COR-L47 (cell line): ENCODE results near the gene DNAJC3.
"Not testable (repeated sequence)": the region's sequence is repeated elsewhere in the genome, so short reads cannot be mapped to it uniquely, and the experiment has no call there.

Experiments used
- DNase-seq: peaks from one replicate; lab custom pipeline; 2025; lab: John Stamatoyannopoulos, UW

The DNAJC3 gene

DNA sequence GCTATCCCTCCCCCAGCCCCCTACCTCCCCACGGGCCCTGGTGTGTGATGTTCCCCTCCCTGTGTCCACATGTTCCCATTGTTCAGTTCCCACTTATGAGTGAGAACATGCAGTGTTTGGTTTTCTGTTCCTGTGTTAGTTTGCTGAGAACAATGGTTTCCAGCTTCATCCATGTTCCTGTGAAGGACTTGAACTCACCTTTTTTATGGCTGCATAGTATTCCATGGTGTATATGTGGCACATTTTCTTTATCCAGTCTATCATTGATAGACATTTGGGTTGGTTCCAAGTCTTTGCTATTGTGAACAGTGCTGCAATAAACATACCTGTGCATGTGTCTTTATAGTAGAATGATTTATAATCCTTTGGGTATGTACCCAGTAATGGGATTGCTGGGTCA, 105.0 kb downstream of the DNAJC3 start:
- not testable (repeated sequence) for DNase-seq

DNA sequence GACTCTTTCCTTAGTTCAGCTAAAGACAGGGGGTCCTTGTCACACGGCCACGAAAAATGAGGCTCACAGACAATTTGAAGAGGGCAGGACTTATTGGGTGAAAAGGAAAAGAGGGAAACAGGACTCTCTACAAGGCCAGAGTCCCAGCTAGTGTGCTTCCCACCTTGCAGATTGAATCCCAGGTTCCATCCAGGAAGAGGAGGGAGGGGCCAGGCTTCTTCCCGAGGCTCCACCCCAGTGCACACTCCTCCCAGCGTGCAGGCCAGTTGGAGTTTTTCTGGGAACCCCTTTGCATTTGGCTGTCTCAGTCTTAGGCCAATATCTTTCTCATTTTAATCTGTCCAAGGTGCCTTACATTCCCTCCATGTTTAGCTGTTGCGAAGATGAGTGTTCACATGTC, 106.8 kb downstream of the DNAJC3 start:
- no peak for DNase-seq

DNA sequence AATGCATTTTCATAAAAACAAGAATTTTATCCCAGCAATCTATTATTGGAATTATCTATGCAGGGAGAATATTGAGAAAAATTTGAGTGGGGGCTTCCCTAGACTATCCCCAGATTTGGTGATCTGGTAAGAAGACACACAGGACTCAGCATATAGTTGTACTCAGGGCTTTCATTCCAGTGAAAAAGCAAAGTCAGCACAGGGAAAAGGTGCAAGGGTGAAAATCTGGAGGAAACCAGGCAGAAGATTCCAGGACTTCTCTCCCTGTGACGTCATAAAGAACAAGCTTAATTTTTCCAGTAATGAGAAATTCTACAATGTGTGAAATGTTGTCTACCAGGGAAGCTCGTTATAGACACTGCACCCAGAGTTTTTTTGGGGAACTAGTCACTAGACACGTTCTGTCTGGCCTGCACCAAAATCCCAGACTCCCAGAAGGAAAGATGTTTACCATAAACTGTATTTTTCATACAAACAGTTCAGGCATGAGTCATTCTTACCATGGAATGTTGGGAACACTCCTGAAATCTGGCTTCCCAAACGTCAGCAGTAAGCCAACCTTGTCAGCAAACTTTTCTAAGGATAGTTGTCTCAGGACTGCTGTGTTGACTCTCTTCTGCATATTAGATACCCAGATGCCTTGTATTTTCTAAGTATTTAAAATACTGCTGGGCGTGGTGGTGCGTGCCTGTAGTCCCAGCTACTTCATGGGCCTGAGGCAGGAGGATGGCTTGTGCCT, 107.4 kb downstream of the DNAJC3 start:
- DNase-seq: no peak

DNA sequence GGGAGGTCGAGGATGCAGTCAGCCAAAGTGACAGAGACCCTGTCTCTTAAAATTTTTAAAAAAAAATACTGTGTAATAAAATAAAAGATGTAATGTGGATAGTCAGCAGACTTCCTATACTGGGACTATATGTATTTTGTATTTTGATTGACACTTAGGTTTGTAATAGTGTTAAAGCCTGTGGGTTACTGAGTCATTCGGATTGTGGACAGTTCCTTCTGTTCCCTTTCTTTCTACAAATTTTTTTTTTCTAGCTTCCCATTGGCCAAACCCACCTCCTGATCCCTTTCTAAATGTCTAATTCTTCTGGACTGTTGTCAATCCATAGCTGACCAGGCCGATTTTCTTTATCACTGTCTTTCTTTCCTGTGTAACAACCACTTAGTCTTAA, 108.0 kb downstream of the DNAJC3 start:
- no peak for DNase-seq

- no peak for DNase-seq
Measured at GRCh38 chr13:95787356-95788099, 110.6 kb downstream of the DNAJC3 start.

DNA sequence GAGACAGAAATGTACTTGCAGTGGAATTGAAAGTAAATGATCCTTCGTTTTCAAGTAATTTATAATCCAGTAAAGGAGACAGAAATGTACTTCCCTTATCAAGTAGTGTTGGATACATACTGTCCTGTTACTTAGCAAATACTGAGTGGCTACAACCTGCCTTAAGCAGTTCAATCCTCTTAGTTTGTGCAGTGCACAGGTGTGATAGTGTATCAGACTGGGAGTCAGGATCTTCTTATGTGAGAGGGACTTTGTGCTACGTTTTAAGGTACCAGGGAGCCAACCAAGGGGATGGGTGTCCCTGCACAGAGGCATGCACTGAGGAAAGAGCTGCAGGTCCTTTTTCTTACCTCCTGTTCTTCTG, 111.1 kb downstream of the DNAJC3 start:
- no peak for DNase-seq

DNA sequence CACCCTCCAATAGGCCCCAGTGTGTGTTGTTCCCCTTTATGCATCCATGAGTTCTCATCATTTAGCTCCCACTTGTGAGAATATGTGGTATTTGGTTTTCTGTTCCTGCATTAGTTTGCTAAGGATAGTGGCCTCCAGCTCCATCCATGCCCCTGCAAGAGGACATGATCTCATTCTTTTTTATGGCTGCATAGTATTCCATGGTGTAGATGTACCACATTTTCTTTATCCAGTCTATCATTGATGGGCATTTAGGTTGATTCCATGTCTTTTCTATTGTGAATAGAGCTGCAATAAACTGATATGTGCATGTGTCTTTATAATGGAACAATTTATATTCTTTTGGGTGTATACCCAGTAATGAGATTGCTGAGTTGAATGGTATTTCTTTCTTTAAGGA, 112.4 kb downstream of the DNAJC3 start:
- DNase-seq: not testable (repeated sequence)

DNA sequence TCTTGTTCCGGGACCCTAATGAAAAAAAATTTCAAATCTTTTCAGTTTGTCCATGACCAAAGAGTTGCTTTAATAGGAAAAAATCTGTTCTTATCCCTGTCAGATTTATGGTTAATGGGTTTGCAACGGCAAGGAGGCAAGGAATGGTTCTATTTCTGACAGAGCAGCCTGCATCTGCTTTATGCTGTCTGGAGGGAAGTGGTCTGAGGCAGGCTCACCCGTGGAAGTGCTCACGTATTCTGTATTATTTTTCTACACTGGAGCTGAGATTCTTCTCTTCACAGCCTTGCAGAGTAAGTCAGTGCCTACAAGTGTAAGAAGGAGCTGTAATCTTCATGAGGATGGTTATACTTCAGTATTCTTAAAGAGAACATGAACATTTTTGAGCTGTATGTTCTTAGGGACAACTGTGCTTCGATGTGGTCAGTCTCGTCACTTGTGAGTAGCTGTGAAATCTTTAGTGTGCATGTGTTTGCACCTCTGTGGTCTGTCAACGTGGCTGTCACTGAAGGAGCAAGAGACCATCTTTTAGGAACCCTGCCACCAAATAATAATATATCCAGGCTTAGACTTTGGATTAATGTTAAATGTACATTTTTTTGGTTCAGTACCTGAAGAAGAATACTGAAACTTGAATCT, 114.3 kb downstream of the DNAJC3 start:
- no peak for DNase-seq

DNA sequence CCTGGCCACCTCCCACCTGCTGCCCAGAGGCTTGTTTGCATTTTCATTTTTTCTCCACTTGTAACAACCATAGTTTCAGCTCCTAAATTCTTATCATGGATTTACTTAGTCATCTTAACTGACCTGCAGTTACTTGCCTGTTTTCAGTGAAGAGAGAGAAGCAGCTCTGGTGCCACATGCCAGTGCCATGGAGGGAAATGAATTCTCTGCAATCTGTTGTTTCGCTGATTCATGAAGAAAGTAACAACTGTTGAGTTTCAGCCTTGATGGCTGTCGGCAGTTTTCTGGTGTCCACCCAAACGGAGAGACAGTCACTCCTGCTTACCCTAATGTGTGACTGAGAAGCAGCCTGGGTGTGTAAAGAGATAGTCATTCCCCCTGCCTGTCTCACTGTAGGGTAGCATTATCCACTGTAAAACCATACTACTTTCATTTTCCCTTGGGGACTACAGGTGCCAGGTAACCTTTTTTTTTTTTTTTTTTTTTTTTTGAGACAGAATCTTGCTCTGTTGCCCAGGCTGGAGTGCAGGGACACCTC, 116.1 kb downstream of the DNAJC3 start:
- no peak for DNase-seq

DNA sequence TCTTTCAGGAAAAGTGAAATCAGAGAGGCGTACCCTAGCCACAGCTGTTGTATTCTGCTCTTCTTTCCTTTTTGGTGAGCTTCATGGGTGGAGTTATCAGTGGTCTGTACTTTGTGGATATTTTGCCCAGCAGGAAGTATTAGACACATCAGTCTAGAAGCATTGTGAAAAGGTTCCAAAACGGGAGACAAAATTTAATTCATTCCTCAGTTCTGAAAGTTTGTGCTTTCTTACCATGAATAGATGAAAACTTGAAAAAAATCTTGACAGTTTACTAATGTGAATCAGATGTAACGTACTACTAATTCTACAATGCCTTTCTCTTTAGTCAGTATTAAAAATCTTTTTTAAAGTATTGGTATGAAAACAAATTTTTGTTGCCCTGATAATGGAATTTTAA, 116.8 kb downstream of the DNAJC3 start:
- no peak for DNase-seq

DNA sequence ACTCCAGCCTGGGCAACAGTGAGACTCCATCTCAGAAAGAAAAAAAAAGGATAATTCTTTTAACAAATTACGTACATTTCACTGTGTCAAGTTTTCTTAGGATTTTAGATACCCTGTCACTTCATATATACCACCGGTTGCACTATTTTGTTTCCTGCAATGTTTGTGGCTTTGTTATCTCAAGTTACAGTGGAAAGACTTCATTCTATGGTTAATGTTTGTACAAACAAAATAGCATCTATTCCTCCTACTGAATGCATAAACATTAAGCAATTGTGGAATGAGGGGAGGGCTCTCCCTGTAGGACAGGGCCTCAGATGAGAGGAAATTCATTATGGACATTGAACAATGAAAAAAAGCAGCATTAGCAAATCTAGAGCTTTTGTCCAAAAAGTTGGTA, 120.1 kb downstream of the DNAJC3 start:
- no peak for DNase-seq

DNA sequence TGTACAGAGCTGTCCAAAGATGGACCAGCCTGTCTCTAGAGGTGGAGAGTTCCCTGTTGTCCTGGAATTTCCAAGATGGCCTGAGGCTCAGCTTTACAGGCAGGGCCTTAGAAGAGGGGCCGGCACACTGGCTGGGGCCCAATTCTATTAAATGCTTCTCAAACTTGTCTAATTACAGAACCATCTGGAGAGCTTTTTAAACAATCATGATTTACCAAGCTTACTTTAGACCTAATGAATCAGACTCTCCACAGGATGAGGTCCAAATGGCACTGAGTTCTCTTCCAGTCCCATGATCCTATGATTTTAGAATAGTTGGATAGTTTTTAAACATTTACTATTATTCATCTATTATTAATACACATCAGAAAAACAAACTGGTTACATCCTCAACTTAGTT, 123.5 kb downstream of the DNAJC3 start:
- no peak for DNase-seq

DNA sequence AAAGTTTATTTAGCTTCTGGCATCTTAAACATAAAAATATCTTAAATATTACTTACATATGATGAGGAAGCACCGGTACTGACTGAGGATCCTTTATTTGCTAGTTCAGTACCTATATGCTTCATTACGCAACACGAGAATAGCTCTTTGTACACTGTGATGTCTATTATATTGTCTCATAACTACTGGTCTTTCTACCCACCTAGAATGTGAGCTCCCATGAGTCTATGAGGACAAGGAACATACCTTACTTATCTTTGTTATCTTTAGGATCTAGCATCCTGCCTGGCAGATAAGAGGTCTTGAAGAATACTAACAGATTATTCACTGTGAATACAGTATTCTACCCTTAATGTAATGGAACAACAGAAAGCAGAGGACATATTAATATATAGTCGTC, 124.9 kb downstream of the DNAJC3 start:
- DNase-seq: no peak

DNA sequence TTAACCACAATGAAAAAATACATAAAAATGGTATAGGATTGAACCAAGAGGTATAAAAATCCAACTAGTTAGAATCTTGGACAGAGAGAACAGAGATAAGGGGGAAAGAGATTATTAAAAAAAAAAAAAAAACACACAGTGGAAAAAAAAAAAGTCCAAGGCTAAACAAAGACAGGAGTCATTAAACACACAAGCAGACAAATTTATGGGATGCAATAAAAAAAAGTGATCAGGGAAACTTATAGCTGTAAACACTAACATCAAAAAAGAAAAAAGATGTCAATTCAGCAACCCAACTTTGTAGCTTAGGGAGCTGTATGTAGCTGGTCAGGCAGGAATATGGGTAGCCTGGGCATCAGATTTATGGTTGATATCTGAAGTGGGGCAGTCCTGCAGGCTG, 129.0 kb downstream of the DNAJC3 start:
- no peak for DNase-seq

GRCh38 chr13:95809429-95809828, 132.5 kb downstream of the DNAJC3 start:
- no peak for DNase-seq

DNA sequence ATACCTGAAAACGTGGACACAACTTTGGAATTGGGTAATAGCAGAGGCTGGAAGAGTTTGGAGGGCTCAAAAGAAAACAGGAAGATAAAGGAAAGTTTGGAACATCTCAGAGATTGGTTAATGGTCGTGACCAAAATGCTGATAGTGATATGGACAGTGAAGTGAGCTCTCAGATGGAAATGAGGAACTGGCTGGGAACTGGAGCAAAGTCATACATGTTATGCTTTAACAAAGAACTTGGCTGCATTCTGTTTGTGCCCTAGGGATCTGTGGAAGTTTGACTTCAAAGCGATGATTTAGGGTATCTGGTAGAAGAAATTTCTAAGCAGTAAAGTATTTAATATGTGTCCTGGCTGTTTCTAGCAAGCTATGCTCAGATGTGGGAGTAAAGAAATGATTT, 136.2 kb downstream of the DNAJC3 start:
- no peak for DNase-seq

GRCh38 chr13:95814495-95814894, 137.6 kb downstream of the DNAJC3 start:
- DNase-seq: no peak

GRCh38 chr13:95822303-95822702, 145.4 kb downstream of the DNAJC3 start:
- DNase-seq: no peak

GRCh38 chr13:95833126-95833525, 156.2 kb downstream of the DNAJC3 start:
- DNase-seq: no peak

DNA sequence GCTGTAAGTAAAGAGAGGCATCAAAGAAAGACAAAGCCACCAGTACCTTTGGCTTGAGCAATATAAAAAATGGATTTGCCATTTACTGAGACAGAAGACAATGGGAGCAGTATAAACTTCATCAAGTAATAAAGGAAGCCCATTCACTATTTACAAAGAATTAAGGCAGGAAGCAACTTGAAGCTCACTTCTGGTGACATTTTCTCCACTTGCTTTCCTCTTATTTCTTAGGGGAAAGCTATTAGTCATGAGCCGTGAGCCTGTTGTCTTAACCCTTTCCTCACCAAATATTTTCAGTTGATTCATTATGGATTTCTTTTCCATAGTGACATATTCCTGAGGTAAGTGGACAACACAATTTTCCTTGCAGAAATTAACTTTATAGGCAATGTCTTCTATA, 156.8 kb downstream of the DNAJC3 start:
- no peak for DNase-seq

DNA sequence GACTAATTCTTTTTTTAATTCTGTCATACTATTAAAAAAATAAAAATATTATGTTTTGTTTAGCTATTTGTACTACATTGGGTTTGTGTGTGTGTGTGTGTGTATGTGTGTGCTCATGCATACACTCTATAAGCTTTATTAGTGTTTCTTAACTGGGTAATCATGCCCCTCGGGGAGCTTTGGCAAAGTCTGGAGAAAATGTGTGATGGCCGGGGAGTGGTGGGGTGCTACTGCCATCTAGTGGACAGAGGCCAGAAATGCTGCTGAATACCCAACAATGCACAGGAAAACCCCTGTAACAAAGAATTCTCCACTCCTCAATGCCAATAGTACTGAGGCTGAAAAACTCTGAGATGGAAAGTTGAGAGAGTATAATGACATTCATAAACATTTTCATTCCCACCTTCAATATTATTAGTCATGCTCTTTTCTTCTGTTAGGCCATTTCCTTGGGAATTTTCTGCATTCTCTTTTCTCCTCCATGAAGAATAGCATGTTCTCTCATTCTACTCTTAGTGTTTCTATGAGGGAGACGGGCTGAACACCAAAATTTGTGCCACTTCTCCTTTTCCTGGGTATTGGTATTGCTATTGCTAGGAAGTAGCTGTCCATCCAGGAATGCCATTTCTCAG, 157.3 kb downstream of the DNAJC3 start:
- DNase-seq: peak; percentile 61

DNA sequence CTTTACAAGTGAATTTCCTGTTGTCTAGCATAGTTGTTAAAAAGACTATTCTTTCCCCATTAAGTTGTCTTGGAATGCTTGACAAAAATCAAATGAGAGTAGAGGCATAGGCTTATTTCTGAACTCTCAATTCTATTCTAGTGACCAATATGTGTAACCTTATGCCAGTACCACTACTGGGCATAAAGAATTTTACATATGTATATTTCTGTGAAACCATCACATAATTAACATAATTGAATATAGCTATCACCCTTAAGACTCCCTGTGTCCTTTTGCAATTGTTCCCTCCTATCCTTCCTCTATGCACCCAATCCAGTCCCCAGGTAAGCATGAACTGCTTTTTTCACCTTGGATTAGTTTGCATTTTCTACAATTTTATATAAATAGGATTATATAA, 165.0 kb downstream of the DNAJC3 start:
- no peak for DNase-seq

DNA sequence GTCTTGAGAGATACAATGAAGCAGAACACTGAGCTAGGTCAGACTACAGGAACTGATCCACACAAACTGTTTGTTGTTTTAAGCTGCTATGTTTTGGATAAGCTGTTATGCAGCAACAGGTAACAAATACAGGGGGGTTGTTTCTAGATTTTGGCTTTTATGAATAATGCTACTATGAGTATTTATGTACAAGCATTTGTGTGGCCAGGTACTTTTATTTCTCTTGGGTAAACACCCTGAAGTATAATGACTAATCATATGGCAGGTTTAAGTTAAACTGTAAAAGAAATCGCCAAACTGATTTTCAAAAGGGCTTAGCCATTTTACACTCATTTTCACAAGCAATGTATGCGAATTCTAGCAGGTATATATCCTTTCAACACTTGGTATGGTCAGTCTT, 166.0 kb downstream of the DNAJC3 start:
- DNase-seq: no peak
